Hindlimb muscle (tissue), 1 donor: ENCODE data around the gene RFC4. TPM values are rescaled to one million over a fixed set of nuclear protein-coding genes. Genes with fewer than 3 reads are reported as not detected.

Experiments
- DNase-seq: peaks from one replicate; pipeline ENCODE4 v3.0.0-alpha.2; 2013
- polyA plus RNA-seq: library from polyadenylated mRNA; unstranded; fragments of 120-200 nt; gene quantifications from one replicate; pipeline ENCODE4 v1.2.1, GENCODE V29; 2013; ENCODE audit not compliant: insufficient read length

Gene RFC4
- polyA plus RNA-seq, 1 donor, result 20.7 TPM

DNA sequence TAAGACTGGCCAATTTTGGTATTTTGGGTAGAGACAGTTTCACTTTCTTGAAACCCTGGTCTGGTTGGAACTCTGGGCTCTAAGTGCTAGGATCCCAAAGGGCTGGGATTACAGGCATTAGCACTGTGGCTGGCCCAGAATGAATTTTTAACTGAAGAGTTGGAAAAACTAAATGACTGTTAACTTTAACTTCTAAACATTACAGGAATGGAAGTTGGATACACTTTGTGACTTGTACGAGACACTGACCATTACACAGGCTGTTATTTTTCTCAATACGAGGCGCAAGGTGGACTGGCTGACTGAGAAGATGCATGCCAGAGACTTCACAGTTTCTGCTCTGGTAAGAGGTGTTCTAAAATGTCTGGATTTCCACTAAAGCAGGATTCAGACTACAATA, 19.4 kb downstream of the RFC4 start:
- no peak for DNase-seq

GRCh38 chr3:186785495-186786018, 20.7 kb downstream of the RFC4 start:
- no peak for DNase-seq

DNA sequence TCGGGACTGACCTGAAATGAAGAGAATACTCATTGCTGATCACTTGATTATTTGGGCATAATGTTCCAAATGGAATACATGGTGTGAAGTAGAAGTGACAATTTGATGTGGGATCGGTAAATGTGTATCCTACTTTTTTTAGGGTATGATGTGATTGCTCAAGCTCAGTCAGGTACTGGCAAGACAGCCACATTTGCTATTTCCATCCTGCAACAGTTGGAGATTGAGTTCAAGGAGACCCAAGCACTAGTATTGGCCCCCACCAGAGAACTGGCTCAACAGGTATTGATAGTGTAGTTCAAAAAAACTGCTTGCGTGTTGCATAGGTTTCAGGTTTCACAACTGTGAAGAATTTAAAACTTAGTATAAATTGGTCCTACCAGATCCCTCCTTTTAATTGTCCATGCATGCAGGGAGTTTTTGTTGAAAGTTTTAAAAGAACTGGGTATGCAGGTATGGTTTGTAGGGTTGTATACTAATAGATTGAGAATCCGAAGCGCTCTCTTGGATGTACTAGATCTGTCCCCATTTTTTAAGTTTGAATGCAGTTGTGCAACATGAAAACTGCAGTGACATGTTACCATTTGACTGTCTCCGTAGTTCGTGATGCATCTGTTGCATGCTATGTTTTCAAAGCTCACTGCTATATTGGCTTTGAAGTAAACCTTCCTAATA, 21.3 kb downstream of the RFC4 start:
- DNase-seq, result no peak

GRCh38 chr3:186783731-186784515, 22.4 kb downstream of the RFC4 start:
- peak; percentile 88 for DNase-seq

DNA sequence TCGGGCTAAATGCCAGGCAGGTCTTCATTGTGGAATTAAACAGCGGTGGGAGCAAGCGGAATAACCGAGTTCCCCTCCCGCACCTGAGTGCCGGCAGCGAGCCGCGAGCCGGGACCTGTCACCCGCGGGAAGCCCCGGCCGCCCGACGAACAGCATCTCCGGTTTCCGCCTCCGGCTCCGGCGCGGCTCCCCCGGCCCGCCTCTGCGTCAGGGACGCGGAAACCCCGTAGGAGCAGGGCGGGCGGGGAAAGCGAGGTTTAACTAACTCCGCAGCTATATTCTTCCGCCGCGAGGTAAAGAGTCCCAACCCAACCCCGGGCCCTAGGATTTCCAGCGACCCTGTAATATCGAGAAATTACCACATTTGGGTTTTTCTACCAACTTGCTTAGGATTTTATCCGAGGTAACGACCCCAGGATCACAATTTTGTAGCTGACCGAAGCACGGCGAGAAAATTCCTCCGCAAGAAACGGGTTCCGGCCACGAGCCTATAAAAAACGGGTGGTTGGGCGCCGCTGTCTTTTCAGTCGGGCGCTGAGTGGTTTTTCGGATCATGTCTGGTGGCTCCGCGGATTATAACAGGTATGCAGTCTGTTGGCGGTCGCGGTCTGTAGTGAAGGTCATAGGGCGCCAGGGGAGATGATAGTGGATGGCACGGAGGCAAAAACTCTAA, 23.1 kb downstream of the RFC4 start, which contains the start of gene EIF4A2:
Gene EIF4A2, plus strand, starts transcription at position 520 of the 673 bp plus-strand sequence. Its CDS starts 34 bp downstream, at position 554.
- DNase-seq, result peak; percentile 94

DNA sequence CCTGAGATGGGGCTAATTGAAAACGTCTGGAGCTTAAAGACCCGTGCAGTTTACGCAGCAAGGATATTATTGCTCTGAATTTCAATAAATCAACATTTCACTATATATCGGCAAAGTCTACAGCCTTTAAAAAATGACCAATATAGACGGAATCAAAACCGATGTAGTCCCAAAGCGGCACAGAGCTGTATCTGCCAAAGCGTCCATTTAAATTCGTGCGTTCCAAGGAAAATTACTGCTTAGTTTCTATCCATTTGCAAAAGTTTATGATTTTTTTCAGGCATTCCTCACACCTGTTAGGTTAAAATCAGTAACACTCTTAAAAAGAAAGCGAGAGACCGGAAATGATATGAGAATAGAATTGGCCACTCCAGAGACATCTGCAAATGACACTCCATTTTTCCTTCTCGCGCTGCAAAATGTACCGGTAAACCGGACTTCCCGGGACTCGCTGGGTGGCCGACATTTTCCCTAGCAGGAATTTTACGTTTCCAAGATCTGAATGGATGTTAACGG, 23.7 kb downstream of the RFC4 start:
- no peak for DNase-seq

GRCh38 chr3:186779204-186779603, 27.1 kb downstream of the RFC4 start:
- DNase-seq, result no peak

DNA sequence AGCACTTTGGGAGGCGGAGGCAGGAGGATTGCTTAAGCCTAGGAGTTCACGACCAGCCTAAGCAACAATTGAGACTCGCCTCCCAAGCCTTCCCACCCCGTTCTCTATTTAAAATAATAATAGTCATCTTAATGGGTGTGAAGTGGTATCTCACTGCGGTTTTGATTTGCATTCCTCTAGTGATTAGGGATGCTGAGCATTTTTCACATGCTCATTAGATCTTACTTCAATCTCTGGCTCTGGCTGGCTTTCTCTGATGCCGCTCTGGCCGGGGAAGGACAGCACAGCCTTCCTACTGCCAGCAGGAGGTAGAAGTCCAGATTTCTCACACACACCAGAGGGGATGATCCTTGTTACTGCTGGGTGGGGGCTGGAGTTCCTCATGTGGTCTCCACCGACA, 30.3 kb downstream of the RFC4 start:
- no peak for DNase-seq

DNA sequence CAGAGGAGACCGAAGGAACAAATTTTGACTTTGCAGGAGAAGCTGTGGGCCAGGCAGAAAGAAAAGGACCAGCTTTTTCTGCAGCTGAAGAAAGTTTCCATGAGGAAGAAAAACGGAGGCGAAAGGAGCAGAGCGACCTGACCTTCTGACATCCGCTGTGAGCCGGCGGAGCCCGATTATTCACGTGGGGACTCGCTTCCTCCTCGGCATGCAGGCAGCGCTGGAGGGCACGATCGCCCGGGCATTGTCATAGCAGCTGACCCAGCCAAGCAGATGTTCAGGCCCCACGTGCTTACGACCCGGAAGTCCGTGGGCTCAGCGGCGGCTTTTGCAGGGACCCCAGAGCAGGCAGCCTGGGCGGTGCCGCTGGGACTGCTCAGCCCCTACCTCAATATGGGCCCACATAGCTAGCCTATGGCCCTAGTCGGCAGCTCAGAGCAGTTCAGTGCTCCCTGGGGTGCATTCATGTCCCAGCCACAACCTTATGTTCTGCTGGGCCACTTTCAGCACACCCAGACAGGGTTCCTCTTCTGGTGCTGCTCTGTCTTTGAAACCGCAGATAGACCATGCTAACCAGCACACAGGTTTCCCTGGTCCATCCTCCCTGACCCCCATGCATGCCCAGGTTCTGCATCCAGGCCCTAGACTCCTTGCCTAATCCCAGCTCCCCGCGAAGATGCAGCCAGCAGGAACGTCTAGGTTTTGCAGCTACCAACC, 33.4 kb downstream of the RFC4 start:
- peak; percentile 52 for DNase-seq

GRCh38 chr3:186772281-186772694, 34.0 kb downstream of the RFC4 start:
- no peak for DNase-seq

DNA sequence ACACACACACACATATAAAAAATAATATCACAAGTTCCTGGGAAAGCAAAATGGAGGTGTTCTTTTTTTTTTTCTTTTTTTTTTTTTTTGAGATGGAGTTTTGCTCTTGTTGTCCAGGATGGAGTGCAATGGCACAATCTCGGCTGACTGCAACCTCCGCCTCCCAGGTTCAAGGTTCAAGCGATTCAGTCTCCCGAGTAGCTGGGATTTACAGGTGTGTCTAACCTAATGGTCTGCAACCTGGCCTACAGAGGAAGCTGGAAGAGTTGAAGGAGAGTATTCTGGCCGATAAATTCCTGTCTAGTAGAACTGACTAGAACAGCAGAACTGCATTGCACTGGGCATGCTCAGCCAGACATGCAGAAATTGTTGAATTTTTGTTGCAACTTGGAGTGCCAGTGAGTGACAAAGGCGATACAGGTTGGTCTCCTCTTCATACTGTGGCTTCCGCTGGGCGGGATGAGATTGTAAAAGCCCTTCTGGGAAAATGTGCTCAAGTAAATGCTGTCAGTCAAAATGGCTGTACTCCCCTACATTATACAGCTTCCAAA, 45.3 kb downstream of the RFC4 start:
- DNase-seq, result no peak

DNA sequence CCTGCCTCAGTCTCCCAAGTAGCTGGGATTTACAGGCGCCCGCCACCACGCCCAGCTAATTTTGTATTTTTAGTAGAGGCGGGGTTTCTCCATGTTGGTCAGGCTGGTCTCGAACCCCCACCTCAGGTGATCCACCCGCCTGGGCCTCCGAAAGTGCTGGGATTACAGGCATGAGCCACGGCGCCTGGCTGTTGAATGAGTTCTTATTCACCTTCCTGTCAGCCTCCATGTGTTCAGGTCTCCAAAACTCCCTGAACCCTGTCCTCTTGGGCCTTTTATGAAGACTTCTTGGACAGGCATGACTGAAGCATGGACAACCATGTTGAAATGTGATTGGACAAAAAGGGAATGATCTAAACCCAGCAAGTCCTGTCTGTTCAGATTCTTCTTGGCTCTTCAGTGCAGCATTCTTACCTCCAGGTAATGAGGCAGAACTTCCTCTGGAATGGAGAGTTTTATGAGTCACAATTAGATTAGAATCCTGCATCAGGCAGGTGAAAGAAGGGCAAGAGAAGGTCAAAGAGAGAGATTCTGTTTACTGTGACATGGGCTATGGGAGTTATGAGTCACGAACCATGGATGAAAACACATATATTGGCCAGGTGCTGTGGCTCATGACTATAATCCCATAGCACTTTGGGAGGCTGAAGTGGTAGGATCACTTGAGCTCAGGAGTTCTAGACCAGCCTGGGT, 46.0 kb downstream of the RFC4 start:
- no peak for DNase-seq

- DNase-seq, result no peak
Observed at GRCh38 chr3:186759231-186759930, 46.9 kb downstream of the RFC4 start.

- no peak for DNase-seq
Observed at GRCh38 chr3:186757686-186758220, 48.5 kb downstream of the RFC4 start.

GRCh38 chr3:186757214-186757613, 49.1 kb downstream of the RFC4 start:
- no peak for DNase-seq

DNA sequence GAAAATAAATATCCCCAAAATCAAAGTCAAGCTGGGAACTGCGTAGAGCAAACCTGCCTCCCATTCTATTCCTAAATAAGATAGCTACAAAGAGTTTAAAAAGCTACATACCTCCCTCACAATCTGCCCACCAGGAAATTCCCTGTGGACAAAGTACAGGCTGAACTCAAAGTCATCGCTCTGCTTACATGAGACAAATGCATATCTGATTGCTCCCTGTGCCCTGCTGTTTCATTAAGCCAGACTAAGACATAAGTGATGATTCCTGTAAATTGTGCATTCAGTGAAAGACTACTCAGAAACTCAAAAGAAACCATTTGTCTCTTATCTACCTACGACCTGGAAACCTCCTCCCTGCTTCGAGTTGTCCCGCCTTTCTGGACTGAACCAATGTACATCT, 51.4 kb downstream of the RFC4 start:
- no peak for DNase-seq

- DNase-seq, result no peak
Observed at GRCh38 chr3:186754006-186754405, 52.3 kb downstream of the RFC4 start.

DNA sequence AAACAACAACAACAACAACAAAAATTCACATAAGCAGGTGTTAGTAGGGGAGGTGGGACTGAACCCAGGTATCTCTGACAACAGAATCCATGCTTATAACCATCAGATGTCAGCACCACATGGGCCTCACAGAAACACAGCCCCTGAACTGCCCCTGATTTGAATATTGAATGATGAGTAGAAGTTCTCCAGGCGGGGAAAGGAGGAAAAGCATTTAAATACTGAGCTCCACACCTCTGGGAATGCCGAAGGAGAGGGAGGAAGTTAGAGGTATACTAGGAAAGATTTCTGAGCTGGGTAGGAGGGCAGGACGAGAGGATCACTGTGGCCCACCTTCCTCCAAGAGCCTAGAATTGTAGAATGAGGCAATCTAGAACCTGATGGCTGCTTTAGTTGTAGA, 54.8 kb downstream of the RFC4 start:
- DNase-seq, result no peak

GRCh38 chr3:186750316-186750715, 56.0 kb downstream of the RFC4 start:
- DNase-seq, result no peak

- peak; percentile 21 for DNase-seq
Observed at GRCh38 chr3:186746008-186746407, 60.3 kb downstream of the RFC4 start.
